HepG2 (cell line): Measurements from ENCODE around the gene AQP6. TPM values are rescaled to one million over a fixed set of nuclear protein-coding genes. Genes with fewer than 3 reads are reported as not detected.

ENCODE experiments used
- MATR3 ChIP-seq: sonication (generic); formaldehyde crosslinking; IDR thresholded peaks from 2 replicates; pipeline ENCODE4 v1.4.0; 2020; ENCODE audit warnings: missing genetic modification reagents
- MXD3 ChIP-seq: IDR thresholded peaks from 2 replicates; pipeline ENCODE4 v1.6.1; 2016; ENCODE audit warnings: mild to moderate bottlenecking, missing biosample characterization, missing genetic modification reagents
- NCOR1 ChIP-seq: fragments of 200-600 bp; sonication (generic); IDR thresholded peaks from 2 replicates; pipeline ENCODE4 v1.7.0; 2017; ENCODE audit warnings: antibody characterized with exemption, low read length, borderline replicate concordance
- STAT6 ChIP-seq: sonication (generic); formaldehyde crosslinking; IDR thresholded peaks from 2 replicates; pipeline ENCODE4 v1.4.0; 2020; ENCODE audit warnings: missing genetic modification reagents, mild to moderate bottlenecking, borderline replicate concordance
- ZNF207 ChIP-seq: fragments of 450-650 bp; IDR thresholded peaks from 2 replicates; pipeline ENCODE4 v1.6.1; 2016; ENCODE audit warnings: antibody characterized with exemption, borderline replicate concordance
- ZNF235 ChIP-seq: sonication (generic); formaldehyde crosslinking; IDR thresholded peaks from 2 replicates; pipeline ENCODE4 v1.8.1; 2023; ENCODE audit warnings: mild to moderate bottlenecking, missing genetic modification reagents, borderline replicate concordance
- ZNF292 ChIP-seq: sonication (generic); formaldehyde crosslinking; IDR thresholded peaks from 2 replicates; pipeline ENCODE4 v1.8.1; 2022; ENCODE audit warnings: mild to moderate bottlenecking, low read depth, missing genetic modification reagents, borderline replicate concordance
- polyA plus RNA-seq, 8 experiments: library from polyadenylated mRNA; depleted of rRNA in 3 of 8; stranded (reverse) in 7 of 8; unstranded in 1 of 8; fragments of >200 nt; fragmentation: Illumina TruSeq in 4 of 8; extraction: Trizol in 4 of 8; gene quantifications; 2 replicates each; pipeline versions ENCODE4 v1.2.1 to v1.2.3, GENCODE V29; 2011 to 2016; ENCODE audit warnings: low read depth in 4 of 8, missing spikeins in 1 of 8, mixed read lengths in 1 of 8; ENCODE audit not compliant: insufficient read depth in 1 of 8
- total RNA-seq, 5 experiments: library from RNA; depleted of rRNA; stranded (reverse); fragments of >200 nt; fragmentation: Illumina TruSeq; extraction: Trizol; gene quantifications; 2 replicates each; pipeline ENCODE4 v1.2.3, GENCODE V29; 2016; ENCODE audit warnings: low read depth in 1 of 5
- TF ChIP-seq, protein P1 (sequence below): sonication (generic); formaldehyde crosslinking; IDR thresholded peaks from 2 replicates; pipeline ENCODE4 v1.8.0; 2022; ENCODE audit warnings: missing genetic modification reagents, mild to moderate bottlenecking, borderline replicate concordance
- TF ChIP-seq, protein P2 (sequence below): sonication (generic); formaldehyde crosslinking; IDR thresholded peaks from 2 replicates; pipeline ENCODE4 v1.5.1; 2020; ENCODE audit warnings: missing genetic modification reagents, mild to moderate bottlenecking, borderline replicate concordance

AQP6 gene
- total and polyA plus RNA-seq, 2 of the 13 experiments (the other 11 are each of a cell fraction or from before 2014, with no cell fraction given) = 0.32 to 1.3 TPM

DNA sequence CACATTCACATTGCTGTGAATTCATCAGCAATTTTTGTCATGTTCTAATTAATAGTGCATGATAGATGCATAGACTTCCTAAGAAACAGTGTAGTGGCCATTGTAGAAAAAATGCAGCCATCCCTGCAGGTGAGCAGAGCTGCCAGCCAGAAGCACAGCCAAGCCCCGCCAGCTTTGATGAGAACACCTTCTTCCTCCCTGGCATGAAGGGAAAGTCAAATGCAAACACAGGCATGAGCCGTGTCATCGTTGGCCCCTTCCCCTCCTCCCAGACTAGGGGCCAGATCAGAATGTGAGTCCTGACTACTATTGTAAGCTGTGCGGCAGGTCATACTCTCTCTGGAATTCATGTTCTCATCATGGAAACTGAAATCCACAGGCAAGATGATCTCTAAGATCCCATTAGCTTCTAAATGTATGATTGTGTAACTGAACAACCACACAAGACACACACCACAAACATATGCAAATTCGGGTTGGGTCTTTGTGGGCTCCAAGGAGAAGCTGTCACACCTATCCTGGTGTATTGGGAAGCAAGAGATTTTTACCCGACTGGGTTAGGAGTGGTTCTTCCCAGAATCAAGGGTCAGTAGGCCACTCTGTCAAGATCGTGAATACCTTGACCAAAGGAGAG lies 25.0 kb upstream of the AQP6 start (continued):
- TF ChIP-seq, protein P1, sequence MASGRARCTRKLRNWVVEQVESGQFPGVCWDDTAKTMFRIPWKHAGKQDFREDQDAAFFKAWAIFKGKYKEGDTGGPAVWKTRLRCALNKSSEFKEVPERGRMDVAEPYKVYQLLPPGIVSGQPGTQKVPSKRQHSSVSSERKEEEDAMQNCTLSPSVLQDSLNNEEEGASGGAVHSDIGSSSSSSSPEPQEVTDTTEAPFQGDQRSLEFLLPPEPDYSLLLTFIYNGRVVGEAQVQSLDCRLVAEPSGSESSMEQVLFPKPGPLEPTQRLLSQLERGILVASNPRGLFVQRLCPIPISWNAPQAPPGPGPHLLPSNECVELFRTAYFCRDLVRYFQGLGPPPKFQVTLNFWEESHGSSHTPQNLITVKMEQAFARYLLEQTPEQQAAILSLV (CRISPR knock-in tag) = no peak
- no peak for TF ChIP-seq MATR3 (CRISPR knock-in tag)
- TF ChIP-seq MXD3 (CRISPR knock-in tag) = no peak
- TF ChIP-seq STAT6 (CRISPR knock-in tag) = no peak
- TF ChIP-seq ZNF292 = no peak
- TF ChIP-seq, protein P2, sequence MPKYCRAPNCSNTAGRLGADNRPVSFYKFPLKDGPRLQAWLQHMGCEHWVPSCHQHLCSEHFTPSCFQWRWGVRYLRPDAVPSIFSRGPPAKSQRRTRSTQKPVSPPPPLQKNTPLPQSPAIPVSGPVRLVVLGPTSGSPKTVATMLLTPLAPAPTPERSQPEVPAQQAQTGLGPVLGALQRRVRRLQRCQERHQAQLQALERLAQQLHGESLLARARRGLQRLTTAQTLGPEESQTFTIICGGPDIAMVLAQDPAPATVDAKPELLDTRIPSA (CRISPR knock-in tag) = no peak
- TF ChIP-seq NCOR1 = no peak
- TF ChIP-seq ZNF207 = no peak
- TF ChIP-seq ZNF235 (CRISPR knock-in tag) = no peak
